K562 (cell line): ENCODE data around the gene SORCS2.

ENCODE experiments used
- ESRRA ChIP-seq: fragments of 450-650 bp; IDR thresholded peaks from 2 replicates; pipeline ENCODE4 v1.6.1; 2014; ENCODE audit warnings: low read depth, mild to moderate bottlenecking, moderate library complexity, borderline replicate concordance
- KDM1A ChIP-seq, 2 experiments: fragments of 450-650 bp; IDR thresholded peaks; 2 replicates each; pipeline ENCODE4 v1.6.1; 2016; ENCODE audit warnings: mild to moderate bottlenecking in 2 of 2
- SMC3 ChIP-seq: conservative IDR thresholded peaks from 2 replicates; pipeline ENCODE4 v1.6.1; 2011; ENCODE audit warnings: low read depth, low read length, improper control_type of control experiment; ENCODE audit not compliant: insufficient read depth

DNA sequence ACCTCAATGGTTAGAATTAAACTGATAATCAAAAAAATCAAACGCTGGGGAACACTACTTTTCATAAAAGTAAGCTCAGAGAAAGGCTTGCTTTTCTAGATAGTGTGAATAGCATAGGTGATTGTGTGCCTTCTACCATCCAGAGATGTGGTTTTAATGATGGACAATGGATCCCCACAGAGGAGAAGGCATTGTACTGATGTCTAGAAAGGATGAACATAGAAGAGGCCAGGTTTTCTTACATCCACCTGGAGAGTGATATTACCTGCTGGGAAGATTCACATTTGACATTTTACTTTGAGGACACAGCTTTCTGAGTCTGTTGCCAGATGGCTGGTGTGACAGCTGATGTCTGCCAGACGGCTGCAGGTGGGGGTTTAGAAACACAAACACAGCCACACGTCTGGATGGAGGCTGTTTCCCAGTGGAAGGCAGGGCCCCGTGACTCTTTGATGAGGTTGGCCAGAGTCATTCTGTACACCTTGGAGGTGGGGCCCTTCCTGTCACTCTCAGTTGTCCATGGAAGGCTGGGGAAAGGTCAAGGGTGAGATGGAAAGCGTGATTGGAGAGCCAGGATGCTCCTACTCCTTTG, 128.0 kb downstream of the SORCS2 start:
- TF ChIP-seq SMC3 (no peak), KDM1A (IDR thresholded peaks at IDR 0.05) (no peak), ESRRA (no peak)
